Uterus (tissue), 4 donors: ENCODE data around the gene PCNX3. TPM values are rescaled to one million over a fixed set of nuclear protein-coding genes. Genes with fewer than 3 reads are reported as not detected.
A peak's percentile ranks its signal among the peaks of the same experiment; 100 is the strongest.
"Not testable (repeated sequence)": the region's sequence is repeated elsewhere in the genome, so short reads cannot be mapped to it uniquely, and the experiment has no call there.

Source experiments
- DNase-seq, 2 donors: peaks; one replicate each; pipeline ENCODE4 v3.0.0-alpha.2; 2019 to 2020
- H3K27ac ChIP-seq, 2 donors: fragments of 200-600 bp; sonication (generic); 1 replicate in 1 of 2; 2 replicates in 1 of 2; pipeline ENCODE4 v1.5.1; 2016 to 2018
- H3K27me3 ChIP-seq, 2 donors: fragments of 200-600 bp; sonication (generic); one replicate each; pipeline ENCODE4 v1.5.1; 2018 to 2019; ENCODE audit warnings: control low read depth in 1 of 2
- H3K36me3 ChIP-seq, 2 donors: fragments of 200-600 bp; sonication (generic); one replicate each; pipeline ENCODE4 v1.5.1; 2019; ENCODE audit warnings: control low read depth in 1 of 2
- H3K4me1 ChIP-seq, 2 donors: fragments of 200-600 bp; sonication (generic); one replicate each; pipeline ENCODE4 v1.5.1; 2018 to 2019; ENCODE audit warnings: control low read depth in 1 of 2
- H3K4me3 ChIP-seq, 2 donors: fragments of 200-600 bp; sonication (generic); 1 replicate in 1 of 2; 2 replicates in 1 of 2; pipeline ENCODE4 v1.5.1; 2018 to 2019; ENCODE audit warnings: mild to moderate bottlenecking in 1 of 2
- H3K9me3 ChIP-seq, 2 donors: fragments of 200-600 bp; sonication (generic); one replicate each; pipeline ENCODE4 v1.5.1; 2019; ENCODE audit warnings: control low read depth in 1 of 2
- CTCF ChIP-seq, 4 experiments: fragments of 200-600 bp in 2 of 4; fragments of 450-650 bp in 2 of 4; sonication (generic) in 2 of 4; IDR thresholded peaks; one replicate each; pipeline ENCODE4 v1.5.1; 2016 to 2019; ENCODE audit warnings: antibody characterized with exemption in 4 of 4, mild to moderate bottlenecking in 2 of 4, moderate library complexity in 1 of 4
- POLR2A ChIP-seq, 2 donors: fragments of 450-650 bp; IDR thresholded peaks; one replicate each; pipeline ENCODE4 v1.6.1; 2016; ENCODE audit warnings: antibody characterized with exemption in 2 of 2, mild to moderate bottlenecking in 1 of 2, moderate library complexity in 1 of 2
- intact Hi-C: fragments of 100-400 bp; cut with DNase I; formaldehyde crosslinking; loops from one replicate; pipeline ENCODE4 v1.15.1; 2023; ENCODE audit warnings: low total_unique reads
- total RNA-seq, 4 donors: library from RNA; depleted of rRNA in 3 of 4; stranded (reverse); fragments of >200 nt in 3 of 4; gene quantifications; one replicate each; pipeline versions ENCODE4 v1.1.0 to v1.2.4, GENCODE V29; 2014 to 2023
- donor health status: DM: yes; HTN: yes; CAD: no.

Gene PCNX3
- total RNA-seq, 4 donors from 2014 or later, result 6.8 to 47.4 (median 24.6) TPM

- no peak for TF ChIP-seq POLR2A (IDR thresholded peaks at IDR 0.05)
- no peak for TF ChIP-seq CTCF (IDR thresholded peaks at IDR 0.05)
- H3K4me3 ChIP-seq, result peak overlapping the region; percentile 87 to 88
- peaks cover 7 to 11% of the 10 kb centered on the region in 2 donors for H3K4me1 ChIP-seq
- H3K36me3 ChIP-seq, result no peaks in the 10 kb centered on the region
- peak; percentile 80 to 85 for DNase-seq
- H3K27me3 ChIP-seq, result no peaks in the 10 kb centered on the region
- H3K9me3 ChIP-seq, result no peaks in the 10 kb centered on the region
- intact Hi-C loops, result no loop called here
- H3K27ac ChIP-seq, result peak overlapping the region; percentile 98 to 100
Observed at GRCh38 chr11:65663639-65664200, 48.1 kb downstream of the PCNX3 start.

DNA sequence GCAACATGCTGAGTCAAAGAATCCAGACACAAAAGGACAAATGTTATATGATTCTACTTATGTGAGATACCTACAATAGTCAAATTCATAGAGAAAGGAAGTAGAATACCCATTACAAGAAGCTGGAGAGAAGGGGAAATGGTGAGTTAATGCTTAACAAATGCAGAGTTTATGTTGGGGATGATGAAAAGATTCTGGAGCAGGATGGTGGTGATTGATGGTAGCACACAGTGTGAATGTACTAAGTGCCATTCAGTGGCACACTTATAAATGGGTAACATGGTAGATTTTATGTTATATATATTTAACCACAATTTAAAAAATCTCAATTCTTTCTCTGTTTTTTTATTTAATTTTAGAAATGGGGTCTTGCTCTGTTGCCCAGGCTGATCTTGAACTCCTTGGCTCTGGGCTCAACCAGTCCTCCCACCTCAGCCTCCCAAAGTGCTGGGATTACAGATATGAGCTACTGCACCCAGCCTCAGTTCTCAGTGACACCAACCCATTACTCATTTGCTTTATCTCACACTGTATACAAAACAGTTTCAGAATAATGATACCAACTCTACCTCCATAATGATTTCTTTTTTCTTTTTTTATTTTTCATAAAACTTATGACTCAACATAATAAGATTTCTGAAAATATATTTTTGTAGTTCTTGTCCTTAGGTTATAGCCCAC is 56.7 kb downstream of the PCNX3 start:
- no peak for DNase-seq
- Histone ChIP-seq H3K4me1 (no peaks in the 10 kb centered on the region), H3K4me3 (no peak overlapping the region), H3K27ac (no peak overlapping the region), H3K27me3 (no peaks in the 10 kb centered on the region), H3K36me3 (no peaks in the 10 kb centered on the region), H3K9me3 (no peaks in the 10 kb centered on the region)
- TF ChIP-seq POLR2A (IDR thresholded peaks at IDR 0.05), result no peak
- TF ChIP-seq CTCF (IDR thresholded peaks at IDR 0.05), result no peak
- intact Hi-C loops, result no loop called here

DNA sequence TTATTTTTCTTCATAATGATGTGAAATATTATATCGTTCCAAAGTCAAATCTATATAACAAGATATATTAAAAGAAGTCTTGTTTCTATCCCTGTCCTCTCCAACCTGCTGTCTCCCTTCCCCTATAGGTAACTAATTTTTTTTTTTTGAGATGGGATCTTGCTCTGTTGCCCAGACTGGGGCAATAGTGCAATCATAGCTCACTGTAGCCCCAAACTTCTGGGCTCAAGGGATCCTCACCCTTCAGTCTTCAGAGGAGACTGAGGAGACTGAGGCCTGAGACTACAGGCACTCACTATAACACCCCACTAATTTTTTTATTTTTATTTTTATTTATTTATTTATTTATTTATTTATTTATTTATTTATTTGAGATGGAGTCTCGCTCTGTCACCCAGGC is 57.4 kb downstream of the PCNX3 start:
- no peak for DNase-seq
- Histone ChIP-seq H3K27me3 (no peaks in the 10 kb centered on the region), H3K4me1 (no peaks in the 10 kb centered on the region), H3K36me3 (no peaks in the 10 kb centered on the region), H3K9me3 (no peaks in the 10 kb centered on the region), H3K4me3 (no peak overlapping the region), H3K27ac (no peak overlapping the region)
- TF ChIP-seq CTCF (IDR thresholded peaks at IDR 0.05) (no peak), POLR2A (IDR thresholded peaks at IDR 0.05) (no peak)
- intact Hi-C loops, result no loop called here

- Histone ChIP-seq H3K4me3 (no peak overlapping the region), H3K9me3 (no peaks in the 10 kb centered on the region), H3K36me3 (no peaks in the 10 kb centered on the region), H3K4me1 (no peaks in the 10 kb centered on the region), H3K27me3 (no peaks in the 10 kb centered on the region), H3K27ac (no peak overlapping the region)
- TF ChIP-seq POLR2A (IDR thresholded peaks at IDR 0.05) (no peak), CTCF (IDR thresholded peaks at IDR 0.05) (no peak)
- no peak for DNase-seq
- intact Hi-C loops, result no loop called here
Observed at GRCh38 chr11:65680192-65680743, 64.7 kb downstream of the PCNX3 start.

GRCh38 chr11:65683480-65683879 is 67.9 kb downstream of the PCNX3 start:
- H3K27ac ChIP-seq, H3K4me1 ChIP-seq, H3K27me3 ChIP-seq, DNase-seq, H3K9me3 ChIP-seq, H3K4me3 ChIP-seq, H3K36me3 ChIP-seq, intact Hi-C loops: not testable (repeated sequence)
